Activated T-helper 9 cell treated with anti-CD3 and anti-CD28 coated beads, Interleukin-2, amount 50 U/mL, for 16 hours (primary cell): Measurements from ENCODE around the gene DOLPP1.

Source experiments
- DNase-seq: peaks from one replicate; pipeline ENCODE4 v3.0.0-alpha.2; 2020; ENCODE audit warnings: low read depth

DOLPP1 gene

DNA sequence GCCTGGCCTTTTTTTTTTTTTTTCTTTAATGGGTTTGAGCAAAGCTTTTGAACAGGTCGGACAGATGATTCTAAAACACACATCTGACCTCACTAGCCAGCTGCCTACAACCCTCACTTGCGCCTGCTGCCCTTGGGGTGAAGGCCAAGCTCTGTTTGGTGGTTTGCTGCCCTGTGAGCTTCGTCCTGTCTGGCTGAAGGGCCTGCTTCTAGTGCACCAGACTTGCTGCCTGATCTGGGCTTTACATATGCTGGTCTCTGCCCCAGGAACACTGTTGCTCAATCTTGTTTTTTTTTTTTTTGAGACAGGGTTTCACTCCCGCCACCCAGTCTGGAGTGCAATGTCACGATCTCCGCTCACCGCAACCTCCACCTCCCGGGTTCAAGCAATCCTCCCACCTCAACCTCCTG, 16.4 kb upstream of the DOLPP1 start:
- DNase-seq, result no peak

DNA sequence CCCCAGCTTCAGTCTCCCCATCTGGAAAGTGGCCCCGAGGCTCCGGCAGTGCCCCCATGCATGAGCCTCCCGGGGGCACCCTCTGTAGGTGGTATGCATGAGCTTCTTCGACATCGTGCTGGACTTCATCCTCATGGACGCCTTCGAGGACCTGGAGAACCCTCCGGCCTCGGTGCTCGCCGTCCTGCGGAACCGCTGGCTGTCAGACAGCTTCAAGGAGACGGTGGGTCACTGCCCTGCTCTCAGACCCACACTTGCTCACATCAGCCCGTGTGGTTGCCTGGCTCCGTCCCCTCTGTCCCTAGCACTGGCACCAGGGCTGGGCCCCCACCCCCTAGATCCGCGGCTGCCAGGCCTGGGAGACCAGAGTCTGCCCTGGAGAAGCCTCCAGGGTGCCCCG, 12.8 kb upstream of the DOLPP1 start:
- DNase-seq, result no peak

DNA sequence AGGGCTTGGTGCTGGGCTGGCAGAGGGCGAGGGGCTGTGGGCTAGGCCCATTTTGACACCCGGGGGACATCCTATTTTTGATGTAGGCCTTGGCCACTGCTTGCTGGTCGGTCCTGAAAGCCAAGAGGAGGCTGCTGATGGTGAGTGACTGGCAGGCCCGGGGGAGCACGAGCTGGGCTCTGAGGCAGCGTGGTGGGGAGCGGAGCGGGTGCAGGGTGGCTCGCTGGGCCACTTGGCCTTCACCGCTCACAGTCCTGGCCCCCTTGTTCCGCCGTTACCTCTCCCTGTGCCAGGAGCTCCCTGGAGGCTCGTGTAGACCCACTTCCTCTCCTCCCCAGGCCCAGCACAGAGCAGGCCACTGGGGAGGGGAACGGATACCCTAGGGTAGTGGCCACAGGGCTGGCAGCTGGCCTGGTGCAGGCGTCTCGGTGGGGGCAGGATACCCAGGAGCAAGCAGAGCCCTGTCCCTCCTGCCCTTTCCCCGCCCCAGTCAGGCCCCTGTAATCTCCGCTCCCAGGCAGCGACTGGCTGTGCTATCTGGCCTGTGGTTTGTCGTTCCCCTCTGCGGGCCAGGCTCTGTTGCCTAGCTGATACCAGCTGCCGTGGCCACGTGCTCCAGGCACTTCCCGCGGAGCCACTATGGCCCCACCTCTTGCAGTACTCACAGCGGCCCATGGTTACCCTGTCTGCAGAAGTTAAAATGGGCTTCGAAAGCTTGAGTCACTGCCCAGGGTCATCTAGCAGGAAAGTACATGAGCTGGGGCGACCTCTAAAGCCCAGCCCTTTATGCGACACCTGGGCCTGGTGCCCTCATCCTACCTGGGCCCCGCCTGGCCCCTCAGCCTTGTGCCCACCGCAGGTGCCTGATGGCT, 11.7 kb upstream of the DOLPP1 start:
- DNase-seq, result peak; percentile 21

DNA sequence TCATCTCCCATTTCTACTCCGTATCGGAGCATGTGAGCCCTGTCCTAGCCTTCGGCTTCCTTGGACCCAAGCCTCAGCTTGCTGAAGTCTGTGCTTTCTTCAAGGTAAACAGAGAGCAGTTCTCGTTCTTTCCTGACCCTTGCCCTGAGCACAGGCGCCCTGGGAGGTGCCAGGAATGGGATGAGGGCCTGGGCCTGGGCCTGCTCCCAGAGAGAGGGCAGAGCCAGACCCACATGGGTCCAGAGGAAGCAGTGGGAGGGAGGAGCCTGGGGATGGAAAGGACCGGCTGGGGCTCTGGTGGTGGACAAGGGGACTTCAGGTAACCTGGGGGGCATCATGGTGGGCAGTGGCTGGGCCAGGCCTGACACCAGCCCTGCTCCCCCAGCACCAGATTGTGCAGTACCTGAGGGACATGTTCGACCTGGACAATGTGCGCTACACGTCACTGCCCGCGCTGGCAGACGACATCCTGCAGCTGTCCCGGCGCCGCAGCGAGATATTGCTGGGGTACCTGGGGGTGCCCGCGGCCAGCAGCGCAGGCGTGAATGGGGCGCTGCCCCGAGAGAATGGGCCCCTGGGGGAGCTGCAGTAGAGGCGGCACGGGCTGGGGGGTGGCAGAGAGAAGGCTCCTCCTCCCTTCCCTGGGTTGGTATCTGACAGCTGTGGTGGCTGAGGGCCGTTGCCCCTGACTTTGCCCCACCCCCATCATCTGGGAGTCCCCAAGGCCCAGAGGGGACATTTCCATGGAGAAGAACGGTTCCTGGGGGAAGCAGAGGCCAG, 10.9 kb upstream of the DOLPP1 start:
- DNase-seq, result no peak

DNA sequence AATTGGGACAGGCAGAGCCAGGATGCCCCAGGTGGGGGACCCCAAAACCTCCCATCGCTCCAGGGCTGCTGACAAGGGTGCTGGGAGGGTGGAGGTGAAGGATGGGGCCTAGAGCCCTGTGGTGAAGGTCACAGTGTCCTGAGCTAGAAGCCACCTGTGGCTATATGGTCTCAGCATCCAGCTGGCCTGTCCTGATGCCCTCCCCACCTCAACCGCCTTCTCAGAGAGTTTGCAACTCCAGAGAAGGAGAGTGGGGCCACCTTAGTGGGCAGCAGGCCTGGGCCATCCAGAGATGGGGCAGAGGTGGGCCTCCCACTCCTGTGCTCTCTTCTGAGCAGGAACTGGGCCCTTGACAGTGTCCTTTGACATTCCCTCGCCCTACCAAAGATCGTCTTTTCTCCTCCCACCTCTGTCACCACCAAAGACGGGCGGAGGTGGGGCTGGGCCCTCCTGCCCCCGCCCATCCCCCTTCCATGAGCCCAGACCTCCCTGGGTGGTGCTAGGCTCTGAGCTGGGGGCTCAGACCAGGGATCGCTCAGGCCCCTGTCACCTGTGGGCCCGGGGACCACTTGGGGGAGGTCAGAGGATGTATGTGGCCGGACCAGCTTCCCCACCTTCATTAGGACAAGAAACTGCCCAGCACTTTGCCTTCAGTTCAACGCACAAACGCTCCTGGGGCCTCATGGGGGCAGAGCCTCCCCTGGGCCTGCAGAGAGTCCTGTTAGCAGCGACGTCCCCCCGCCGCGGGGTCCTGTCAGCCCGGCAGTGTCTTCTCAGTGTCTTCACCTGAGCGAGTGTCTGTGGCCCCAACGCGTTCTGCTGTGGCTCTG, 10.0 kb upstream of the DOLPP1 start:
- DNase-seq, result no peak

DNA sequence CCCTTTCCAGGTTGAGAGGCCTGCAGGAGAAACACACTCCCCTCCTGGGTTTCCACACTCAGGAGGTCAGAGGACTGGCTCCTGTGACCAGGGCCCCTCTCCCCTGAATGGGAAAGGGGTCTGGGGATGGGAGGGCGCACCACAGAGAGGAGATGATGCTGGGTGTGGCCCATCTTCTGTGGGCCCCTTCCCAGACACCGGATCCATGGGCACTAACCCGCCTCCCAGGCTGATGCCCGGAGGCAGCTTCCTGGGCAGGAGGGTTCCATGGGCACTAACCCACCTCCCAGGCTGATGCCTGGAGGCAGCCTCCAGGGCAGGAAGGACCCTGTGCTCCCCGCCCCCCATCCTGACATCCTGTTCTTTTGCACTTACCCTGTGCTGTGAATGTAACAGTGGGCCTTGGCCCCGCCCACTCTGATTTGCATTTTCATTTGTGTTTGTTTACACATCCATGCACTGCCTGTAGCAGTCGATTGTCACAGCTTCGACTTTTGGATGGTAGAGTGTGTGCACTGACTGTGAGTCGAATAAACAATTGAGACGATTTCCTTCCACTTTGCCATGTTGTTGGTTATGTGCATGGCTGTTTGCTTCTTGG, 9.3 kb upstream of the DOLPP1 start:
- DNase-seq, result no peak

DNA sequence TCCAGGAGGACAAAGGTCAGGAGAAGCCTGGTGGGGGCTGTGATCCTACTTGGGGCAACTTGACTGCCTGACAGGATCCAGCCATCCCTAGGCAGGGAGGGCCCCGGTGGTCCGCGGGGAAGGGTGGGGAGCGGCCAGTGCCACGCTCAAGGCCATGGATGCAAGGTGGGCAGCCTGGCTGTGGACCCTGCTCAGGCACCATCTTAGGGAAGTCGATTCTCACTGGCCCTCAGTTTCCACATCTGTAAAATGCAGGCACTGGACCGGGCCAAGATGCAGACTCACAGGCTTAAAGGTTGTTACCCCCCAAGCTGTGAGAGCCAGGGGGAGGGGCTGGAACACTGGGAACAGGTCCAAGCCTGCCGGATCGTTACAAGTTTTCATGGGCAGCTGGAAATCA, 8.7 kb upstream of the DOLPP1 start:
- DNase-seq, result no peak

DNA sequence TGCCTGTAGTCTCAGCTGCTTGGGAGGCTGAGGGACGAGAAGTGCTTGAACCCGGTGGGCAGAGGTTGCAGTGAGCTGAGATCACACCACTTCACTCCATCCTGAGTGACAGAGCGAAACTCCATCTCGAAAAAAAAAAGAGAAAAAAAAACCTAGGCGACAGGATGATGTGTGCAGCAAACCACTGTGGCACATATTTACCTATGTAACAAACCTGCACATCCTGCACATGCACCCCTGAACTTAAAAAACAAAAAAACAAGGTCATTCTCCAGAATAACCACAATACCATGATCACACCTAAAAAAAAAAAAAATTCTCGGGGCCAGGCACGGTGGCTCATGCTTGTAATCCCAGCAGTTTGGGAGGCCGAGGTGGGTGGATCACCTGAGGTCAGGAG, 7.5 kb upstream of the DOLPP1 start:
- DNase-seq, result no peak

DNA sequence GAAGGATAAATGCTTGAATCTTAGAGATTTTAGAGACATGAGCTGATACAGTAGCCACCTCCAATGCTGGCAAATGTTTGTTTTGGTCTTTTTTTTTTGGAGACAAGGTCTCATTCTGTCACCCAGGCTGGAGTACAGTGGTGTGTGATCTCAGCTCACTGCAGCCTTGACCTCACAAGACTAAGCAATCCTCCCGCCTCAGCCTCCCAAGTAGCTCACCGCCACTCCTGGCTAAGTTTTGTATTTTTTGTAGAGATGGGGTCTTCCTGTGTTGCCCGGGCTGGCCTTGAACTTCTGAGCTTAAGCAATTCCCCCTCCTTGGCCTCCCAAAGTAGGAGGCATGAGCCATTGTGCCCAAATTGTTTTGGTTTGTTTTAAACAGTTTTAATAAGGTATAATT, 6.8 kb upstream of the DOLPP1 start:
- DNase-seq, result no peak

DNA sequence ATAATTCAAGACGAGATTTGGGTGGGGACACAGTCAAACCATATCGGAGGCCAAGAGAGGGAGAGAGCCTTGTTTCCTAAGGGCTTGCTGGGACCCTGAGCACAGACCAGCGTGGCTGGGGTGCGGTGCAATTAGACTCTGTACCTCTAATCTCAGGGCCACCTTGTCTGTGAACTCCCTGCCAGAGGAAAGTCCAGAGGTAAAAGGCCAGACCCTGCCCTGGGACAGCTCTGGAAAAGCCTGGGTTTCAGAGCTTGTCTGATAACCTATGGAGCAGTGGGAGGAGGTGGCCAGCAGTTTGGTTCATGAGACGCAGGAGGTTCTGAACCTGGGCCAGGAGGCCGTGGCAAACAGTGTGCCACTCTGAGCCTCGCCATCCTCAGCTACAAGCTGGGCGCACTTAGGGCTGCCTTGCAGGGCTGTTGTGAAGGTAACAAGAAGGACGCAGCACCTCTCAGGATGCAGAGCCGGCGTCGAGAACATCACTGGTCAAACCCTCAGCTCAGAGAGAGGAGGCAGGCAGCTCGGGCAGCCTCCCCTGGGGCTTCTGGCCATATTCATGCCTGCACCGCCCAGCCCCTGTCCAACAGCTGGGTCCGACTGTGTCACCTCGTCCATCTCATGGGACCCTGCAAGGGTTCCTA, 4.8 kb upstream of the DOLPP1 start:
- DNase-seq, result no peak

DNA sequence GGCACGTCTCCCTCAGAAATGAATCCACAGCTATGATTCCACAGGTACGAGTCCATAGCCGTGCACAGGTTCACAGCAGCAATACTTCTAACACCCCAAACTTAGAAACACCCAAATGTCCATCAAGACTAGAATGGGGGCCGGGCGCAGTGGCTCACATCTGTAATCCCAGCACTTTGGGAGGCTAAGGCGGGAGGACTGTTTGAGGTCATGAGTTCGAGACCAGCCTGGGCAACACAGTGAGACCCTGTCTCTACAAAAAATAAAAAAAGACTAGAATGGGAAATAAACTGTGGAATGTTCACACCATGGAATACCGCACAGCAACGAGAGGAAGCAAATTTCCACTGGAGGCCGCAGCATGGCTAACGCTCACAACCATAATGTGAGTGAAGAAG, 4.3 kb upstream of the DOLPP1 start:
- DNase-seq, result no peak

DNA sequence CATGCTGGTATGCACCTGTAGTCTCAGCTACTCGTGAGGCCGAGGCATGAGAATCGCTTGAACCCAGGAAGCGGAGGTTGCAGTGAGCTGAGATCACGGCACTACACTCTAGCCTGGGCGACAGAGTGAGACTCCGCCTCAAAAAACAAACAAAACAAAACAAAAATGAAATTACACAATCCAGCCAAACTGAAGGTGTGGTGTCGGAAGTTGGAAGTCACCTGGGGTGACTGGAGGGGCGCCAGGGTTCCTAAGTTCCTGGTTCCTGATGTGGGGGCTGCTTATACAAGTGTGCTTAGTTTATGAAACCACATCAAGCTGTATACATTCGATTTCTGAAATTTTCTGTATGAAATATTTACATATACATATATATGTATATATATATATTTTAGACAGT, 3.7 kb upstream of the DOLPP1 start:
- DNase-seq, result no peak

DNA sequence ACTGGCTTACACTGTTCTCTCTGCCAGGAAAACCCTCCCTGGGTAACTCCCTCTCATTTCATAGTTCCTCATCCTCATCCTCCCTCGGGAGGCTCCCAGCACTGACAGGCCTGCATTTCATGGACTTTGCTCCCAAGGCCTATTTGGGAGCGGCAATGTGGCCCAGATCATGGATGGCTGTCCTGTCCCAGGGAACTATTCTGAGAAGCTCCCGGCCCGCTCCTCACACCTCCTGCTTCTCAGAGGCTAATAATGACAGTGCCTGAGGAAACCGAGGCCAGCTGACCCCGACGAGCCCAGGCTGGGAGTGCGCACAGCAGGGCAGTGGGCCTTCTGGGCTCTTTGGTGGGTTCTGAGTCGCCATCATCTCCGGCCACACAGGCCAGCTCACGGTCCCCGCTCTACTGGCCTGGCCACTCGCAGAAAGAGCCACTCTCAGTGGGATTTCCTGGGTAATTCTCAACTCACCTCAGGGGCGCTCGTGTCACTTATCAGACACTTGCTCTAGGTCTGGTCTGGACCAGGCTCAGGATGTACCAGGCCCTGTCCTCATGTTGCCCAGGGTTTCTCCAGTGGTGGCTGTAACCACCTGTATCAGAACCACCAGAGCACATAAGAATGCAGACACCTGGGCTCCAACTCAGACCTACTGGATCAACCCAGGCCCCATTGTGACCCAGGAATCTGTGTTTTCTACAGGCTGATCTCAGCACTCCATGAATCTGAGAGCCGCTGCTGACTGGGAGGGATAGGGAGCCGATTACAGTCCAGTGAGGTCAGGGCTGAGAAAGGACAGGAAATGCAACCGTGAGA, 2.0 kb upstream of the DOLPP1 start:
- no peak for DNase-seq

DNA sequence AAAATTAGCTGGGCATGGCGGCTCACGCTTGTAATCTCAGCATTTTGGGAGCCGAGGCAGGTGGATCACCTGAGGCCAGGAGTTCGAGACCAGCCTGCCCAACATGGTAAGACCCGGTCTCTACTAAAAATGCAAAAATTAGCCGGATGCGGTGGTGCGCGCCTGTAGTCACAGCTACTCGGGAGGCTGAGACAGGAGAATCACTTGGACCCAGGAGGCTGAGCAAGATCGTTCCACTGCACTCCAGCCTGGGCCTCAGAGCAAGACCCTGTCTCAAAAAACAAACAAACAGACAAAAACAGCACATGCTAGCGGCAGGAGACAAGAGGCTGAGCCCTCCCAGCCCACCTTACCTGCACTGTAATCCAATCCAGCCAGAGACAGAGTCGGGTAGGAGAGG, 1.1 kb upstream of the DOLPP1 start:
- DNase-seq, result no peak

DNA sequence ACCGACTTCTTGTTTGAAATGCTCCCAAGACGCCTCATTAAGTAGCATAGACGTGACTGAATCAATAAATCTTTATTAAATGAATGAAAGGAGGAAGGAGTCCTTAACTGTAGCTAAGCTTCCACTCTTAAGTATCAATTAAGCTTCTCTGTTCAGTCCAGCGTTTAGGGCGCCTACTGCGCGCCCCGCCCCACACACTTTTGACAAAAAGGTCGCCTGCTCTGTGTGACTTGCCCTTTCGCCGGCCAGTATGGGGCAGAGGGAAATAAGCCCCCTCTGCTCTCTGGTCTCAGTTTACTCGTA, 662 bp upstream of the DOLPP1 start:
- DNase-seq, result no peak

DNA sequence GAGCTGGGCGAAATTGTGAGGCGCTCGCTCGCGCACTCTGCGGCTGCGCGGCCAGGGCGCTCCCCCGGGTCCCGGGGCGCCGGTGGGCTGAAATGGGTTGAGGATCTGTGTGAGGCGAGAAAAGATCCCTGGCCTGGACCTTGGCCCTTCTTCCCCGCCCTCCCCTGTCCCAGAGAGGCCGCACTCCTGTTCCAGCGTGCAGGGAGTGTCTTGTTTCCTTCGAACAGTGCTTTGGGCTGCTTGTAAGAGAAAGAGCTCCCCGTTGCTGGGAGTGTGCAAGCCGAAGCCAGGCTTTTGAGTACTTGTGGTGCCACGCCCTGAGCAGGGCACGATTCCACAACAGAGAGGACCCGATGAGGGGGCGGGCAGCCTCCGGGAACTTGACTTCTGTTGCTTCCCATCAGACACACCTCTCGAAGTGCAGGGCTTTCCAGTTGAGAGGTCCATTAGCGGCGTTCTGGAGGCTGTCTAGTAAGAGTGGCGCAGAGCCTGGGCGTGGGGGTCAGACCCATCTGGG, 535 bp downstream of the DOLPP1 start:
- no peak for DNase-seq

DNA sequence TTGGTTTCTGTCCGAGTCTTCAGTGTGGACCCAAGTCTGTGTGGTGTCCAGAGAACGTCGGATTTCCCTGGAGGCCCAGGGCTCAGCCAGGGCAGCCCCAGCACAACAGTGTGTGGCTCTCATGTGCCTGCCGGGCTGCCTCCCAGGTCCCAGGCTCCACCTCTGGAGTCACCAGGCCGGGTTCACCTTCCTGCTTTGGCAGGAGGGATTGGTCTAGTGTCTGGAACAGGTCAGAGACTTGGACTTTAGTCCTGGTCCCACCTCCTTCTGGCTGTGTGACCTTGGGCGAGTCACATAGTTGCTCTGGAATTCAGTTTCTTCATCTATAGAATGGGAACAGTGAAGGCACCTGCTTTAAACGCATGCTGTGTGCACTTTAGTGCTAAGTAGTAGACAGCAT, 3.2 kb downstream of the DOLPP1 start:
- no peak for DNase-seq

DNA sequence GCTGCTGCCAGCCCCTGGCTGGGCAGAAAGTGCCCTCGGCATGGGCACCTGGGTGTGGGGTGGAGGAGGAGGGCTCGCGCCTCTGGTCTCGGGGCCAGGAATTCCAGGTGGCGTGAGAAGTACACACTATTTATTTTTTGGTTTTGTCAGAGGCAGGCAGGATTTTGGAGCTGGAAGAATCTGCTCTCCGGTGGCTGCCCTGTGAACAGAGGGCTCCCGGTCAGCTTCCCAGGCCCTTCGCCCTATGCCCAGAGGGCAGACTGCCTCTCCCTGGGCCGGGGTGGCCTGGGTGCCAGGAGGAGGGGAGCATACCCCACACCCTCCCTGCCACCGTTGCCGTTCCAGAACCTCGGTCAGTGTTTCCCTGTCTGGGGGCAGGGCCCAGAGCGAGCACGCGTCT, 8.3 kb downstream of the DOLPP1 start:
- DNase-seq, result no peak

DNA sequence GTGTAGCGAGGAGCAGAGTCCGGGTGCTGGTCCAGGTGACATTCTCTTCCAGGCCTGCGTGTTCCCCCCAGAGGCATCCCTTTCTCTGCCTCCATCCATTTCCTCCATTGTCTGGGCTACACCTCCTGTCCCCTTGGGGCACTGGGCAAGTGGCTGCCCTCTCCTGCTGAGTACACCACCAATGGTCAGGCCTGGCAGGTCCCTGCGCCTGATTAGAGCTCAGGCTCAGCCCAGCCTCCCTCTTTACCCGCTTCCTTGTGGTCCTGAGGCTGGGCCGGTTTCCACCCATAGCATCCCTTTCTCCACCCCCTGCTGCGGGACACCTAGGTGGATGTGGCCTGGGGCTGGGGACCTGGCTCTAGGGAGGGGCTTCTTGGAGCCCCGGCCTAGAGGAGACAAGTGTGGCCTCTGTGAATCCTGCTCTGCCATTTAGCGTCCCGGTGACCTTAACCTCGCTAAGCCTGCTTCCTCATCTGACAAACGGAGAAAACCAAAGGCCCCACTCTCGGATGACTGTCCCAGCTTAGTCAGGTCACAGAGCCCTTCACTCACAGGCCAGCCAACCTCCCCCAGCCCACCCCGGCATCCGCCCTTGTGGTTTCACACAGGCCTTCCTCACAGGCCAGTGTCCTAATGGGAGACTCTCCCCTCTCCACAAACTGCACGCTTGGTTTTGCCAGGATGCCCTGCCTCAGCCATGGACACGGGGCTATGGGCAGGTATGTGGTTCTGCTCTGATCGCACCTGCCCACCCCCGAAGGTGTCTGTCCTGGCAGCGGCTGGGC, 12.9 kb downstream of the DOLPP1 start:
- no peak for DNase-seq
